ENCODE data around the gene SLC16A10. TPM values are rescaled to one million over a fixed set of nuclear protein-coding genes. Genes with fewer than 3 reads are reported as not detected.

The SLC16A10 gene
- total RNA-seq, 1 experiment from 2014 or later, result 0.05 TPM

GRCh38 chr6:111068109-111068865, 19.0 kb upstream of the SLC16A10 start:
- peaks cover 60% of the 10 kb centered on the region for H3K27me3 Mint-ChIP-seq (ENCODE audit: insufficient read depth, unreplicated experiment)
- H3K4me3 Mint-ChIP-seq (ENCODE audit: unreplicated experiment), result no peak overlapping the region
- no peaks in the 10 kb centered on the region for H3K36me3 Mint-ChIP-seq (ENCODE audit: insufficient read depth, unreplicated experiment)
- ChIA-PET POLR2A (no interaction called here), CTCF (interaction anchor here (0.7 to 1.8 kb wide), 4 partner anchors 11 to 141 kb away, joined by 3 to 10 read pairs (median 5); no protein-coding TSS in a partner anchor)
- no peak for TF ChIP-seq CTCF (IDR thresholded peaks at IDR 0.05; ENCODE audit: unreplicated experiment)
- no peaks in the 10 kb centered on the region for H3K4me1 Mint-ChIP-seq (ENCODE audit: insufficient read depth, unreplicated experiment)
- DNase-seq (ENCODE audit: unreplicated experiment), result no peak
- H3K9me3 Mint-ChIP-seq (ENCODE audit: unreplicated experiment), result no peaks in the 10 kb centered on the region
- BruUV-seq (replicated peaks), result no TSS peak
- intact Hi-C loops (cut with micrococcal nuclease), result no loop called here
- no peak overlapping the region for H3K27ac Mint-ChIP-seq (ENCODE audit: low read depth, unreplicated experiment)

DNA sequence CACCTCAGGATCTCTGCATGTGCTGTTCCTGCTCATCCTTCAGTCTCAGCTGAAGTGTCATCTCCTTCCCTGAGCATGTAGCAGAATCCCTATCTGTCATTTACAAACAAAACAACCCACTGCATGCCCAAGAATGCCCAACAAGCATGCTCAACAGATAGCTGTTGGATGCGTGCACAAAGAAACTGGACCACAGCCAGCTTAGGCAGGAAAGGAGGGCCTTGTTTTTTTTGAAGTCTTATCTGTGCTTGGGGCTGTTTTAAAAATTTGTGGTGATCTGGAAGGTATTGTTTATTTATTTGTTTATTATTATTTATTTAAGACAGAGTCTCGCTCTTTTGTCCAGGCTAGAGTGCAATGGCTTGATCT, 18.5 kb upstream of the SLC16A10 start:
- intact Hi-C loops (cut with micrococcal nuclease), result no loop called here
- POLR2A ChIA-PET, result no interaction called here
- Mint-ChIP-seq H3K9me3 (ENCODE audit: unreplicated experiment) (no peaks in the 10 kb centered on the region), H3K27me3 (ENCODE audit: insufficient read depth, unreplicated experiment) (peaks cover 65% of the 10 kb centered on the region), H3K27ac (ENCODE audit: low read depth, unreplicated experiment) (no peak overlapping the region), H3K4me1 (ENCODE audit: insufficient read depth, unreplicated experiment) (no peaks in the 10 kb centered on the region), H3K36me3 (ENCODE audit: insufficient read depth, unreplicated experiment) (no peaks in the 10 kb centered on the region), H3K4me3 (ENCODE audit: unreplicated experiment) (no peak overlapping the region)
- no TSS peak for BruUV-seq (replicated peaks)
- CTCF ChIA-PET, result interaction anchor here (0.6 to 1.7 kb wide), 2 partner anchors 11 to 144 kb away, joined by 4 to 10 read pairs; no protein-coding TSS in a partner anchor
- TF ChIP-seq CTCF (IDR thresholded peaks at IDR 0.05; ENCODE audit: unreplicated experiment), result no peak
- DNase-seq (ENCODE audit: unreplicated experiment), result no peak

DNA sequence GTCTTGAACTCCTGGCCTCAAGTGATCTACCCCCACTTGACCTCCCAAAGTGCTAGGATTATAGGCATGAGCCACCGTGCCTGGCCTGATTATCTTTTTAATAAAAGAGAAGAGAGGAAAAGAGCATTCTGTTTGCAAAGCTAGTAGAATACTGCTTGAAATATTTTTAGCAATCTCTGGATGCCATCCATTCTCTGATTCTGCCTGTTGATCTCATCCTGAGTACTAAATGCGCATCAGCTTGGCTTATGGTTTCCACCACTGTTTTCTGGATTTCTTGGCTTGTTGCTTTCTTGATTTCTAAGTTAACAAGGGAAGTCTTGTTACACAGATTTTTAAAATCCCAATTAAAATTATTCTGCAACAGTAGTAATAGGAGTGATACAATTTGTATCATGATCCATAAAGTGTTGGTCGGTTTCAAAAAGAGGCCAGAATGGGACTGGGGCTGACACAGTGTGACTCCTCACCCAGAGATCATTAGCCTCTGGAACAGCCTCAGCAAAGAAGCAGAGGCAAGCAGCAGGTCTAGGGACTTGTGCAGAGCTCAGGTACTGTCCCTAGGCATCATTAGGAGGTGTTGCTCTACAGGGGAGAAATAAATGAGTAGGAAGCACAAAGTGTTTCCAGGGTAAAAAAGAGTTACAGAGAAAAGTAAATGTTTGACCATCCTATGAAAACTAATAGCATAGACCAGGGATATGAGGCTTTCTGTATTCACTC, 17.8 kb upstream of the SLC16A10 start:
- CTCF ChIA-PET, result interaction anchor here (0.6 to 1.7 kb wide), 2 partner anchors 12 to 143 kb away, joined by 4 to 10 read pairs; no protein-coding TSS in a partner anchor
- no peaks in the 10 kb centered on the region for H3K9me3 Mint-ChIP-seq (ENCODE audit: unreplicated experiment)
- DNase-seq (ENCODE audit: unreplicated experiment), result no peak
- no peaks in the 10 kb centered on the region for H3K36me3 Mint-ChIP-seq (ENCODE audit: insufficient read depth, unreplicated experiment)
- POLR2A ChIA-PET, result no interaction called here
- BruUV-seq (replicated peaks), result no TSS peak
- H3K27ac Mint-ChIP-seq (ENCODE audit: low read depth, unreplicated experiment), result no peak overlapping the region
- H3K27me3 Mint-ChIP-seq (ENCODE audit: insufficient read depth, unreplicated experiment), result peaks cover 72% of the 10 kb centered on the region
- no peak overlapping the region for H3K4me3 Mint-ChIP-seq (ENCODE audit: unreplicated experiment)
- intact Hi-C loops (cut with micrococcal nuclease), result no loop called here
- no peaks in the 10 kb centered on the region for H3K4me1 Mint-ChIP-seq (ENCODE audit: insufficient read depth, unreplicated experiment)
- no peak for TF ChIP-seq CTCF (IDR thresholded peaks at IDR 0.05; ENCODE audit: unreplicated experiment)
